Activated naive CD4-positive, alpha-beta T cell treated with anti-CD3 and anti-CD28 coated beads, Interleukin-2, amount 50 U/mL, for 72 hours (primary cell): Measurements from ENCODE around the gene UBE2I. TPM values are rescaled to one million over a fixed set of nuclear protein-coding genes. Genes with fewer than 3 reads are reported as not detected.

Experiments
- ATAC-seq, 2 donors: fragments of 150-1000 bp; cut with Tn5 transposase; 2 replicates each; pipeline ENCODE4 v1.10.0; 2021; ENCODE audit warnings: mild to moderate bottlenecking in 2 of 2, moderate library complexity in 2 of 2
- DNase-seq, 2 donors: peaks; one replicate each; pipeline ENCODE4 v3.0.0; 2021 to 2022; ENCODE audit warnings: low spot score in 2 of 2
- H3K27ac Mint-ChIP-seq, 2 donors: one replicate each; pipeline ENCODE4 v1.8.0; 2022; ENCODE audit warnings: mild to moderate bottlenecking in 2 of 2, mixed read lengths in 2 of 2
- H3K36me3 Mint-ChIP-seq, 2 donors: one replicate each; pipeline ENCODE4 v1.8.0; 2022; ENCODE audit warnings: mixed read lengths in 2 of 2
- H3K9me3 Mint-ChIP-seq, 2 donors: one replicate each; pipeline ENCODE4 v1.8.0; 2022; ENCODE audit warnings: mixed read lengths in 2 of 2
- total RNA-seq, 2 donors: library from RNA; stranded (reverse); gene quantifications; one replicate each; pipeline ENCODE4 v1.2.3, GENCODE V29; 2022

The UBE2I gene
- total RNA-seq, 2 donors from 2014 or later = 205 to 246 TPM

- ATAC-seq (no peak), DNase-seq (no peak)
- Mint-ChIP-seq H3K9me3 (no peaks in the 10 kb centered on the region), H3K36me3 (peaks cover 0 to 4% of the 10 kb centered on the region in 2 donors), H3K27ac (no peak overlapping the region)
Observed at GRCh38 chr16:1367486-1368174, 58.2 kb downstream of the UBE2I start.

- no peak for ATAC-seq
- DNase-seq = no peak
- Mint-ChIP-seq H3K27ac (no peak overlapping the region), H3K9me3 (no peaks in the 10 kb centered on the region), H3K36me3 (no peaks in the 10 kb centered on the region)
Observed at GRCh38 chr16:1371054-1371978, 61.9 kb downstream of the UBE2I start.

- no peak for ATAC-seq
- no peak for DNase-seq
- no peaks in the 10 kb centered on the region for H3K36me3 Mint-ChIP-seq
- H3K27ac Mint-ChIP-seq = no peak overlapping the region
- no peaks in the 10 kb centered on the region for H3K9me3 Mint-ChIP-seq
Observed at GRCh38 chr16:1372292-1372950, 63.0 kb downstream of the UBE2I start.

- ATAC-seq = no peak
- Mint-ChIP-seq H3K27ac (no peak overlapping the region), H3K36me3 (peaks cover 4 to 12% of the 10 kb centered on the region in 2 donors), H3K9me3 (no peaks in the 10 kb centered on the region)
- DNase-seq = no peak
Observed at GRCh38 chr16:1374418-1375297, 65.2 kb downstream of the UBE2I start.

GRCh38 chr16:1375298-1375640 lies 65.8 kb downstream of the UBE2I start:
- Mint-ChIP-seq H3K36me3 (peaks cover 4 to 12% of the 10 kb centered on the region in 2 donors), H3K9me3 (no peaks in the 10 kb centered on the region), H3K27ac (no peak overlapping the region)
- ATAC-seq (no peak), DNase-seq (no peak)

- ATAC-seq (no peak), DNase-seq (no peak)
- no peak overlapping the region for H3K27ac Mint-ChIP-seq
- peaks cover 4 to 12% of the 10 kb centered on the region in 2 donors for H3K36me3 Mint-ChIP-seq
- no peaks in the 10 kb centered on the region for H3K9me3 Mint-ChIP-seq
Observed at GRCh38 chr16:1375741-1376410, 66.4 kb downstream of the UBE2I start.

Other genes with a start within 250 kb of the UBE2I start
- gene SSTR5, start 236.9 kb upstream of the UBE2I start, total RNA-seq = not detected
- not detected for gene C1QTNF8, start 213.4 kb upstream of the UBE2I start, total RNA-seq
- gene CACNA1H, start 156.5 kb upstream of the UBE2I start, total RNA-seq = 1 to 10 TPM in 1 of 2 donors, under 1 TPM in 1; 0.68 to 1.7 TPM
- not detected for gene TPSG1, start 84.4 kb upstream of the UBE2I start, total RNA-seq
- gene TPSB2, start 79.5 kb upstream of the UBE2I start, total RNA-seq = 1 to 10 TPM in 1 of 2 donors, not detected in 1; 1.3 TPM
- under 1 TPM; 0.64 to 0.77 TPM for gene TPSAB1, start 68.9 kb upstream of the UBE2I start, total RNA-seq
- gene TPSD1, start 53.6 kb upstream of the UBE2I start, total RNA-seq = not detected
- 1 to 10 TPM in 1 of 2 donors, under 1 TPM in 1; 0.34 to 1.9 TPM for gene BAIAP3, start 24.0 kb downstream of the UBE2I start, total RNA-seq
- gene TSR3, start 42.2 kb downstream of the UBE2I start, total RNA-seq = 10 to 100 TPM; 34.4 to 50.8 TPM
- 10 to 100 TPM; 21.7 to 25.4 TPM for gene GNPTG, start 42.3 kb downstream of the UBE2I start, total RNA-seq
- 10 to 100 TPM; 38.0 to 72.1 TPM for gene UNKL, start 105.1 kb downstream of the UBE2I start, total RNA-seq
- 10 to 100 TPM; 12.4 to 15.2 TPM for gene UQCC4, start 111.1 kb downstream of the UBE2I start, total RNA-seq
- gene PERCC1, start 121.4 kb downstream of the UBE2I start, total RNA-seq = under 1 TPM in 1 of 2 donors, not detected in 1; 0.27 TPM
- gene CCDC154, start 134.9 kb downstream of the UBE2I start, total RNA-seq = 1 to 10 TPM; 2.6 to 3.6 TPM
- gene CLCN7, start 165.4 kb downstream of the UBE2I start, total RNA-seq = 100 to 1,000 TPM in 1 of 2 donors, 10 to 100 TPM in 1; 43.2 to 138 TPM
- not detected for gene PTX4, start 179.3 kb downstream of the UBE2I start, total RNA-seq
- 10 to 100 TPM; 53.4 to 94.9 TPM for gene TELO2, start 183.7 kb downstream of the UBE2I start, total RNA-seq
- gene TMEM204, start 224.0 kb downstream of the UBE2I start, total RNA-seq = 10 to 100 TPM; 10.3 to 17.6 TPM